HG03571 (cell line): ENCODE measurements around the gene TMIGD1.

ENCODE experiments used
- ATAC-seq: cut with Tn5 transposase; IDR thresholded peaks from one replicate; pipeline ENCODE4 v1.9.1; 2021; ENCODE audit not compliant: unreplicated experiment

TMIGD1 gene

GRCh38 chr17:30332057-30332542 lies 1.8 kb downstream of the TMIGD1 start:
- peak; percentile 40 for ATAC-seq

- ATAC-seq = no peak
Measured at GRCh38 chr17:30326809-30327208, 7.0 kb downstream of the TMIGD1 start.

- ATAC-seq = no peak
Measured at GRCh38 chr17:30324723-30325122, 9.1 kb downstream of the TMIGD1 start.

- ATAC-seq = no peak
Measured at GRCh38 chr17:30323895-30324319, 9.9 kb downstream of the TMIGD1 start.

- no peak for ATAC-seq
Measured at GRCh38 chr17:30323262-30323894, 10.5 kb downstream of the TMIGD1 start.

GRCh38 chr17:30321314-30321713 lies 12.5 kb downstream of the TMIGD1 start:
- no peak for ATAC-seq

GRCh38 chr17:30318155-30318554 lies 15.7 kb downstream of the TMIGD1 start:
- ATAC-seq = no peak

GRCh38 chr17:30316736-30317135 lies 17.1 kb downstream of the TMIGD1 start:
- ATAC-seq = no peak

- no peak for ATAC-seq
Measured at GRCh38 chr17:30315106-30315505, 18.8 kb downstream of the TMIGD1 start.

- no peak for ATAC-seq
Measured at GRCh38 chr17:30314474-30314873, 19.4 kb downstream of the TMIGD1 start.

- ATAC-seq = no peak
Measured at GRCh38 chr17:30312226-30312625, 21.6 kb downstream of the TMIGD1 start.

- no peak for ATAC-seq
Measured at GRCh38 chr17:30310562-30310961, 23.3 kb downstream of the TMIGD1 start.

- ATAC-seq = no peak
Measured at GRCh38 chr17:30309591-30309990, 24.3 kb downstream of the TMIGD1 start.

- no peak for ATAC-seq
Measured at GRCh38 chr17:30308406-30308805, 25.5 kb downstream of the TMIGD1 start.

GRCh38 chr17:30304778-30305177 lies 29.1 kb downstream of the TMIGD1 start:
- no peak for ATAC-seq

- ATAC-seq = no peak
Measured at GRCh38 chr17:30302241-30302640, 31.6 kb downstream of the TMIGD1 start.

- ATAC-seq = no peak
Measured at GRCh38 chr17:30300818-30301217, 33.0 kb downstream of the TMIGD1 start.

- ATAC-seq = no peak
Measured at GRCh38 chr17:30299000-30299399, 34.9 kb downstream of the TMIGD1 start.

- ATAC-seq = no peak
Measured at GRCh38 chr17:30297715-30298114, 36.1 kb downstream of the TMIGD1 start.

- no peak for ATAC-seq
Measured at GRCh38 chr17:30296499-30297080, 37.3 kb downstream of the TMIGD1 start.

GRCh38 chr17:30292286-30292858 lies 41.5 kb downstream of the TMIGD1 start:
- ATAC-seq = peak; percentile 10

GRCh38 chr17:30291543-30292285 lies 42.1 kb downstream of the TMIGD1 start, which contains the start of gene BLMH:
BLMH (minus strand) TSS chr17:30291944; CDS start chr17:30291819, 125 bp downstream.
- peak; percentile 70 for ATAC-seq
